ENCODE measurements around the gene TMEM156. TPM values are rescaled to one million over a fixed set of nuclear protein-coding genes. Genes with fewer than 3 reads are reported as not detected.

TMEM156 gene
- total RNA-seq (2012; rRNA removed) = 0.87 and 3.3 TPM in 2 replicates

GRCh38 chr4:39032218-39033085 lies at the start of gene TMEM156:
TMEM156 (minus strand) TSS chr4:39032409; CDS start chr4:39032313, 96 bp downstream.
- peak within 1 kb of the TSS; percentile 50 for H3K9ac ChIP-seq (ENCODE audit: low read depth, low read length)

GRCh38 chr4:39078829-39079228 lies 46.6 kb upstream of the TMEM156 start:
- H3K36me3 ChIP-seq (ENCODE audit: insufficient read depth, low read length) = peaks cover 12% of the 10 kb centered on the region
- no peak overlapping the region for H3K4me3 ChIP-seq (ENCODE audit: low read length)
- H3K4me1 ChIP-seq (ENCODE audit: control insufficient read depth, insufficient read depth, low read length) = peaks cover 11% of the 10 kb centered on the region
- H3K4me2 ChIP-seq (ENCODE audit: low read length) = no peak overlapping the region
- no peaks in the 10 kb centered on the region for H3K27me3 ChIP-seq (ENCODE audit: control insufficient read depth, insufficient read depth, low read length)
- no peaks in the 10 kb centered on the region for H3K9me3 ChIP-seq (replicated peaks; ENCODE audit: low read length)
- no peak overlapping the region for H3K9ac ChIP-seq (ENCODE audit: low read depth, low read length)

More at GRCh38 chr4:39032218-39033085, at the start of gene TMEM156:
- peak within 1 kb of the TSS; percentile 27 for H3K4me3 ChIP-seq (ENCODE audit: low read length)
- H3K27me3 ChIP-seq (ENCODE audit: control insufficient read depth, insufficient read depth, low read length) = no peaks in the 10 kb centered on the region
- H3K4me1 ChIP-seq (ENCODE audit: control insufficient read depth, insufficient read depth, low read length) = peaks cover 49% of the 10 kb centered on the region
- no peaks in the 10 kb centered on the region for H3K36me3 ChIP-seq (ENCODE audit: insufficient read depth, low read length)
- no peaks in the 10 kb centered on the region for H3K9me3 ChIP-seq (replicated peaks; ENCODE audit: low read length)
- H3K4me2 ChIP-seq (ENCODE audit: low read length) = peak within 1 kb of the TSS; percentile 59

GRCh38 chr4:39068907-39069306 lies 36.7 kb upstream of the TMEM156 start:
- Histone ChIP-seq H3K27me3 (ENCODE audit: control insufficient read depth, insufficient read depth, low read length) (no peaks in the 10 kb centered on the region), H3K4me2 (ENCODE audit: low read length) (no peak overlapping the region), H3K4me3 (ENCODE audit: low read length) (no peak overlapping the region), H3K9me3 (replicated peaks; ENCODE audit: low read length) (no peaks in the 10 kb centered on the region), H3K9ac (ENCODE audit: low read depth, low read length) (no peak overlapping the region), H3K4me1 (ENCODE audit: control insufficient read depth, insufficient read depth, low read length) (no peaks in the 10 kb centered on the region), H3K36me3 (ENCODE audit: insufficient read depth, low read length) (no peaks in the 10 kb centered on the region)

- H3K4me3 ChIP-seq (ENCODE audit: low read length) = no peak overlapping the region
- no peaks in the 10 kb centered on the region for H3K36me3 ChIP-seq (ENCODE audit: insufficient read depth, low read length)
- no peaks in the 10 kb centered on the region for H3K27me3 ChIP-seq (ENCODE audit: control insufficient read depth, insufficient read depth, low read length)
- H3K9ac ChIP-seq (ENCODE audit: low read depth, low read length) = no peak overlapping the region
- H3K4me2 ChIP-seq (ENCODE audit: low read length) = no peak overlapping the region
- no peaks in the 10 kb centered on the region for H3K4me1 ChIP-seq (ENCODE audit: control insufficient read depth, insufficient read depth, low read length)
- no peaks in the 10 kb centered on the region for H3K9me3 ChIP-seq (replicated peaks; ENCODE audit: low read length)
Observed at GRCh38 chr4:39067451-39067850, 35.2 kb upstream of the TMEM156 start.

- Histone ChIP-seq H3K4me3 (ENCODE audit: low read length) (no peak overlapping the region), H3K4me2 (ENCODE audit: low read length) (no peak overlapping the region), H3K36me3 (ENCODE audit: insufficient read depth, low read length) (no peaks in the 10 kb centered on the region), H3K9ac (ENCODE audit: low read depth, low read length) (no peak overlapping the region), H3K4me1 (ENCODE audit: control insufficient read depth, insufficient read depth, low read length) (no peaks in the 10 kb centered on the region), H3K27me3 (ENCODE audit: control insufficient read depth, insufficient read depth, low read length) (no peaks in the 10 kb centered on the region), H3K9me3 (replicated peaks; ENCODE audit: low read length) (no peaks in the 10 kb centered on the region)
Observed at GRCh38 chr4:39067031-39067430, 34.8 kb upstream of the TMEM156 start.

GRCh38 chr4:39066371-39066770 lies 34.2 kb upstream of the TMEM156 start:
- no peaks in the 10 kb centered on the region for H3K9me3 ChIP-seq (replicated peaks; ENCODE audit: low read length)
- H3K9ac ChIP-seq (ENCODE audit: low read depth, low read length) = no peak overlapping the region
- no peak overlapping the region for H3K4me2 ChIP-seq (ENCODE audit: low read length)
- no peaks in the 10 kb centered on the region for H3K36me3 ChIP-seq (ENCODE audit: insufficient read depth, low read length)
- no peaks in the 10 kb centered on the region for H3K27me3 ChIP-seq (ENCODE audit: control insufficient read depth, insufficient read depth, low read length)
- H3K4me1 ChIP-seq (ENCODE audit: control insufficient read depth, insufficient read depth, low read length) = no peaks in the 10 kb centered on the region
- no peak overlapping the region for H3K4me3 ChIP-seq (ENCODE audit: low read length)

- H3K9me3 ChIP-seq (replicated peaks; ENCODE audit: low read length) = no peaks in the 10 kb centered on the region
- H3K4me1 ChIP-seq (ENCODE audit: control insufficient read depth, insufficient read depth, low read length) = no peaks in the 10 kb centered on the region
- H3K4me3 ChIP-seq (ENCODE audit: low read length) = no peak overlapping the region
- H3K9ac ChIP-seq (ENCODE audit: low read depth, low read length) = no peak overlapping the region
- no peaks in the 10 kb centered on the region for H3K36me3 ChIP-seq (ENCODE audit: insufficient read depth, low read length)
- no peak overlapping the region for H3K4me2 ChIP-seq (ENCODE audit: low read length)
- H3K27me3 ChIP-seq (ENCODE audit: control insufficient read depth, insufficient read depth, low read length) = no peaks in the 10 kb centered on the region
Observed at GRCh38 chr4:39063430-39063829, 31.2 kb upstream of the TMEM156 start.

- Histone ChIP-seq H3K4me2 (ENCODE audit: low read length) (no peak overlapping the region), H3K4me1 (ENCODE audit: control insufficient read depth, insufficient read depth, low read length) (no peaks in the 10 kb centered on the region), H3K4me3 (ENCODE audit: low read length) (no peak overlapping the region), H3K9me3 (replicated peaks; ENCODE audit: low read length) (no peaks in the 10 kb centered on the region), H3K9ac (ENCODE audit: low read depth, low read length) (no peak overlapping the region), H3K27me3 (ENCODE audit: control insufficient read depth, insufficient read depth, low read length) (no peaks in the 10 kb centered on the region), H3K36me3 (ENCODE audit: insufficient read depth, low read length) (no peaks in the 10 kb centered on the region)
Observed at GRCh38 chr4:39062770-39063097, 30.5 kb upstream of the TMEM156 start.

- H3K4me2 ChIP-seq (ENCODE audit: low read length) = no peak within 1 kb of the TSS
- no peaks in the 10 kb centered on the region for H3K9me3 ChIP-seq (replicated peaks; ENCODE audit: low read length)
- no peak within 1 kb of the TSS for H3K9ac ChIP-seq (ENCODE audit: low read depth, low read length)
- no peak within 1 kb of the TSS for H3K4me3 ChIP-seq (ENCODE audit: low read length)
- H3K36me3 ChIP-seq (ENCODE audit: insufficient read depth, low read length) = no peaks in the 10 kb centered on the region
- no peaks in the 10 kb centered on the region for H3K4me1 ChIP-seq (ENCODE audit: control insufficient read depth, insufficient read depth, low read length)
- no peaks in the 10 kb centered on the region for H3K27me3 ChIP-seq (ENCODE audit: control insufficient read depth, insufficient read depth, low read length)
Observed at GRCh38 chr4:39062094-39062769, 30.0 kb upstream of the TMEM156 start, which contains the start of gene KLHL5. KLHL5 (plus strand) TSS chr4:39062232; CDS start chr4:39062653, 421 bp downstream.

GRCh38 chr4:39061457-39061856 lies 29.2 kb upstream of the TMEM156 start:
- H3K4me3 ChIP-seq (ENCODE audit: low read length) = no peak overlapping the region
- H3K9me3 ChIP-seq (replicated peaks; ENCODE audit: low read length) = no peaks in the 10 kb centered on the region
- no peaks in the 10 kb centered on the region for H3K4me1 ChIP-seq (ENCODE audit: control insufficient read depth, insufficient read depth, low read length)
- no peak overlapping the region for H3K4me2 ChIP-seq (ENCODE audit: low read length)
- H3K27me3 ChIP-seq (ENCODE audit: control insufficient read depth, insufficient read depth, low read length) = no peaks in the 10 kb centered on the region
- no peaks in the 10 kb centered on the region for H3K36me3 ChIP-seq (ENCODE audit: insufficient read depth, low read length)
- H3K9ac ChIP-seq (ENCODE audit: low read depth, low read length) = no peak overlapping the region

GRCh38 chr4:39056023-39056422 lies 23.8 kb upstream of the TMEM156 start:
- Histone ChIP-seq H3K9ac (ENCODE audit: low read depth, low read length) (no peak overlapping the region), H3K9me3 (replicated peaks; ENCODE audit: low read length) (no peaks in the 10 kb centered on the region), H3K27me3 (ENCODE audit: control insufficient read depth, insufficient read depth, low read length) (no peaks in the 10 kb centered on the region), H3K36me3 (ENCODE audit: insufficient read depth, low read length) (no peaks in the 10 kb centered on the region), H3K4me3 (ENCODE audit: low read length) (no peak overlapping the region), H3K4me2 (ENCODE audit: low read length) (no peak overlapping the region), H3K4me1 (ENCODE audit: control insufficient read depth, insufficient read depth, low read length) (no peaks in the 10 kb centered on the region)
